ENCODE measurements around the gene IRF2BP2.

- TF ChIP-seq POLR2A (IDR thresholded peaks at IDR 0.05; ENCODE audit: low read depth, low read length): no peak
- no peak for TF ChIP-seq TAF1 (IDR thresholded peaks at IDR 0.05; ENCODE audit: borderline replicate concordance, low read depth, low read length)
These were observed 27.2 kb downstream of the IRF2BP2 start for GRCh38 chr1:234582681-234583301.
